Neural cell (in vitro differentiated cells): ENCODE results near the gene SVBP. TPM values are rescaled to one million over a fixed set of nuclear protein-coding genes. Genes with fewer than 3 reads are reported as not detected.

ENCODE experiments used
- H2AFZ ChIP-seq: fragments of 200-600, 300-800 bp; sonication (generic), shearing (Covaris generic); 2 replicates; pipeline ENCODE4 v1.6.0; 2014; ENCODE audit warnings: low read depth, mild to moderate bottlenecking, antibody characterized with exemption, low read length, moderate library complexity
- H3F3A ChIP-seq: fragments of 200-600 bp; shearing (Covaris generic); 2 replicates; pipeline ENCODE4 v1.6.1; 2016; ENCODE audit warnings: mild to moderate bottlenecking, moderate library complexity, mixed read lengths, antibody characterized with exemption, low read length; ENCODE audit not compliant: insufficient read depth, poor library complexity, severe bottlenecking
- H3K27ac ChIP-seq: fragments of 200-600, 300-800 bp; sonication (generic), shearing (Covaris generic); 2 replicates; pipeline ENCODE4 v1.5.1; 2014; ENCODE audit warnings: mild to moderate bottlenecking, low read length, moderate library complexity
- H3K27me3 ChIP-seq: fragments of 300-800, 200-600 bp; sonication (generic), shearing (Covaris generic); 2 replicates; pipeline ENCODE4 v1.6.0; 2014; ENCODE audit warnings: mild to moderate bottlenecking, low read depth, low read length, moderate library complexity; ENCODE audit not compliant: insufficient read depth
- H3K36me3 ChIP-seq: fragments of 300-800, 200-600 bp; sonication (generic), shearing (Covaris generic); 2 replicates; pipeline ENCODE4 v1.5.1; 2014; ENCODE audit warnings: mild to moderate bottlenecking, antibody characterized with exemption, low read length, moderate library complexity; ENCODE audit not compliant: insufficient read depth
- H3K4me2 ChIP-seq: fragments of 300-800, 200-600 bp; sonication (generic), shearing (Covaris generic); 2 replicates; pipeline ENCODE4 v1.6.0; 2014; ENCODE audit warnings: mild to moderate bottlenecking, low read length
- H3K4me3 ChIP-seq: fragments of 300-800, 200-600 bp; sonication (generic), shearing (Covaris generic); 2 replicates; pipeline ENCODE4 v1.5.1; 2014; ENCODE audit warnings: mild to moderate bottlenecking, low read length, moderate library complexity
- H3K79me2 ChIP-seq: fragments of 200-600 bp; shearing (Covaris generic); replicated peaks from 2 replicates; pipeline ENCODE4 v1.6.0; 2014; ENCODE audit warnings: mild to moderate bottlenecking, low read length, moderate library complexity; ENCODE audit not compliant: insufficient read depth
- H3K9ac ChIP-seq: fragments of 300-800, 200-600 bp; sonication (generic), shearing (Covaris generic); 2 replicates; pipeline ENCODE4 v1.6.1; 2016; ENCODE audit warnings: mild to moderate bottlenecking, low read length, mixed read lengths
- H3K9me2 ChIP-seq: fragments of 200-600 bp; shearing (Covaris generic); 2 replicates; pipeline ENCODE4 v1.6.1; 2016; ENCODE audit warnings: mild to moderate bottlenecking, low read length, mixed read lengths; ENCODE audit not compliant: insufficient read depth
- H3K9me3 ChIP-seq: fragments of 200-600, 300-800 bp; sonication (generic), shearing (Covaris generic); 2 replicates; pipeline ENCODE4 v1.6.1; 2016; ENCODE audit warnings: mild to moderate bottlenecking, mixed run types, low read length, moderate library complexity, mixed read lengths
- H4K20me1 ChIP-seq: fragments of 200-600 bp; shearing (Covaris generic); 2 replicates; pipeline ENCODE4 v1.6.1; 2016; ENCODE audit warnings: mild to moderate bottlenecking, mixed run types; ENCODE audit not compliant: insufficient read depth
- CTCF ChIP-seq: fragments of 450-650 bp; IDR thresholded peaks from 2 replicates; pipeline ENCODE4 v1.5.1; 2014; ENCODE audit warnings: antibody characterized with exemption, mild to moderate bottlenecking, moderate library complexity; ENCODE audit not compliant: poor library complexity, severe bottlenecking
- EP300 ChIP-seq: fragments of 450-650 bp; conservative IDR thresholded peaks from 2 replicates; pipeline ENCODE4 v1.6.1; 2014; ENCODE audit warnings: antibody characterized with exemption, mild to moderate bottlenecking, moderate library complexity; ENCODE audit not compliant: poor library complexity, severe bottlenecking
- EZH2 ChIP-seq: fragments of 200-600, 300-800 bp; shearing (Covaris generic), sonication (generic); IDR thresholded peaks from 2 replicates; pipeline ENCODE4 v1.6.1; 2014; ENCODE audit warnings: antibody characterized with exemption, low read length, borderline replicate concordance, mild to moderate bottlenecking; ENCODE audit not compliant: insufficient read depth, poor library complexity, severe bottlenecking
- MXI1 ChIP-seq: fragments of 450-650 bp; conservative IDR thresholded peaks from 2 replicates; pipeline ENCODE4 v1.6.1; 2014; ENCODE audit warnings: antibody characterized with exemption, mild to moderate bottlenecking; ENCODE audit not compliant: poor library complexity, severe bottlenecking
- POLR2AphosphoS5 ChIP-seq: IDR thresholded peaks from 2 replicates; pipeline ENCODE4 v1.6.1; 2012
- RAD21 ChIP-seq: fragments of 450-650 bp; conservative IDR thresholded peaks from 2 replicates; pipeline ENCODE4 v1.6.1; 2014; ENCODE audit warnings: antibody characterized with exemption, mild to moderate bottlenecking, moderate library complexity
- REST ChIP-seq: IDR thresholded peaks from 2 replicates; pipeline ENCODE4 v1.6.1; 2012; ENCODE audit warnings: borderline replicate concordance
- SMC3 ChIP-seq: fragments of 450-650 bp; conservative IDR thresholded peaks from 2 replicates; pipeline ENCODE4 v1.6.1; 2014; ENCODE audit warnings: antibody characterized with exemption, mild to moderate bottlenecking, moderate library complexity; ENCODE audit not compliant: poor library complexity
- TAF1 ChIP-seq: IDR thresholded peaks from 2 replicates; pipeline ENCODE4 v1.6.1; 2012; ENCODE audit warnings: low read depth
- polyA plus RNA-seq: library from polyadenylated mRNA; depleted of rRNA; stranded (reverse); fragments of >200 nt; gene quantifications from 2 replicates; pipeline ENCODE4 v1.2.3, GENCODE V29; 2014

SVBP gene
- polyA plus RNA-seq, 1 donor from 2014 or later: 231 TPM

- Histone ChIP-seq H3K4me3 (no peak overlapping the region), H3K36me3 (no peaks in the 10 kb centered on the region), H3K79me2 (no peaks in the 10 kb centered on the region), H3K27ac (no peak overlapping the region), H3K27me3 (no peaks in the 10 kb centered on the region), H4K20me1 (no peaks in the 10 kb centered on the region), H3K9me2 (no peaks in the 10 kb centered on the region), H3F3A (no peaks in the 10 kb centered on the region), H3K9ac (no peak overlapping the region), H3K9me3 (no peaks in the 10 kb centered on the region), H3K4me2 (no peak overlapping the region), H2AFZ (no peak overlapping the region)
- TF ChIP-seq REST: no peak
- no peak for TF ChIP-seq CTCF
- no peak for TF ChIP-seq POLR2AphosphoS5
- TF ChIP-seq TAF1: no peak
- TF ChIP-seq EZH2: no peak
- no peak for TF ChIP-seq EP300
- TF ChIP-seq SMC3: no peak
- TF ChIP-seq RAD21: no peak
- TF ChIP-seq MXI1: no peak
Observed at GRCh38 chr1:42793824-42794223, 23.4 kb downstream of the SVBP start.

- H3K27me3 ChIP-seq: no peaks in the 10 kb centered on the region
- no peaks in the 10 kb centered on the region for H3K36me3 ChIP-seq
- no peaks in the 10 kb centered on the region for H3K9me3 ChIP-seq
- H3K9me2 ChIP-seq: no peaks in the 10 kb centered on the region
- H3K4me2 ChIP-seq: no peak overlapping the region
- no peak overlapping the region for H2AFZ ChIP-seq
- H3F3A ChIP-seq: no peaks in the 10 kb centered on the region
- H4K20me1 ChIP-seq: no peaks in the 10 kb centered on the region
- TF ChIP-seq TAF1 (no peak), CTCF (no peak), SMC3 (no peak), MXI1 (no peak)
- H3K4me3 ChIP-seq: no peak overlapping the region
- H3K27ac ChIP-seq: no peak overlapping the region
- H3K79me2 ChIP-seq: no peaks in the 10 kb centered on the region
- H3K9ac ChIP-seq: no peak overlapping the region
Observed at GRCh38 chr1:42788021-42788420, 29.2 kb downstream of the SVBP start.
